Colonic mucosa (tissue), 4 donors: ENCODE measurements around the gene ASPDH. TPM values are rescaled to one million over a fixed set of nuclear protein-coding genes. Genes with fewer than 3 reads are reported as not detected.

Source experiments
- DNase-seq: peaks from one replicate; pipeline ENCODE4 v3.0.0-alpha.2; 2020
- H3K27ac ChIP-seq: fragments of 200-600 bp; one replicate; pipeline ENCODE4 v1.8.0; 2021
- H3K27me3 ChIP-seq: fragments of 200-600 bp; one replicate; pipeline ENCODE4 v1.8.0; 2021
- H3K36me3 ChIP-seq: fragments of 200-600 bp; one replicate; pipeline ENCODE4 v1.8.0; 2021
- H3K4me1 ChIP-seq: fragments of 200-600 bp; one replicate; pipeline ENCODE4 v1.8.0; 2021; ENCODE audit warnings: mild to moderate bottlenecking
- H3K4me3 ChIP-seq: fragments of 200-600 bp; one replicate; pipeline ENCODE4 v1.8.0; 2021
- H3K9ac ChIP-seq, 2 donors: one replicate each; pipeline ENCODE4 v1.7.0; 2013; ENCODE audit warnings: control low read depth in 2 of 2, low read depth in 2 of 2, low read length in 2 of 2
- H3K9me3 ChIP-seq: fragments of 200-600 bp; one replicate; pipeline ENCODE4 v1.8.0; 2021
- intact Hi-C: fragments of 100-400 bp; cut with DNase I; formaldehyde crosslinking; loops from one replicate; pipeline ENCODE4 v1.14.1; 2022
- total RNA-seq, 2 donors: library from RNA; stranded (reverse); fragmentation: NEBNext Ultra II Directional in 1 of 2; extraction: Animal tissue kit (Norgen Biotek cat#: 25700) in 1 of 2; gene quantifications; one replicate each; pipeline ENCODE4 v1.2.1, GENCODE V29; 2021
- TF ChIP-seq, protein P1 (sequence below): fragments of 200-600 bp; IDR thresholded peaks from one replicate; pipeline ENCODE4 v1.8.0; 2022; ENCODE audit warnings: antibody characterized with exemption, mild to moderate bottlenecking
- donor health status: healthy.
- donor health status: DM: no; HTN: no; CAD: no.
- donor health status: DM: no; HTN: no; CAD: no.

The ASPDH gene
- total RNA-seq, 2 donors from 2014 or later = not detected

DNA sequence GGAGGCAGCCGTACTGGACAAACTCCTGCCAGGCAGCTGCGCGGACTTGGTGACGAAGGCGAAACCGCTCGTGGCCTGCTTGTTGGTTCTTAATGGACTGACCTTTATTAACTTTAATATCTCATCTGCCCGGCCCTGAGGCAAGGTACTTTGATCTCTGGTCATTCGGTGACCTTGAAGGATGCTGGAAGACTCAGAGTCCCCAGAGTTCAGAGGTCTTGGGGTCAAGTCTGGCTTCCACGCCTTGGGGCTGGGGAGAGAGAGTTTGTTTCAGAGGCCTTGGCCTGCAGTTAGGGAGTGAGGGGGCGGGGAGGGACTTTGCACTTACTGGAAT lies 47.0 kb downstream of the ASPDH start:
- no peaks in the 10 kb centered on the region for H3K4me1 ChIP-seq
- H3K27me3 ChIP-seq = no peaks in the 10 kb centered on the region
- H3K9me3 ChIP-seq = no peaks in the 10 kb centered on the region
- H3K4me3 ChIP-seq = no peak overlapping the region
- no peak overlapping the region for H3K9ac ChIP-seq
- DNase-seq = no peak
- H3K36me3 ChIP-seq = no peaks in the 10 kb centered on the region
- H3K27ac ChIP-seq = no peak overlapping the region
- TF ChIP-seq, protein P1, sequence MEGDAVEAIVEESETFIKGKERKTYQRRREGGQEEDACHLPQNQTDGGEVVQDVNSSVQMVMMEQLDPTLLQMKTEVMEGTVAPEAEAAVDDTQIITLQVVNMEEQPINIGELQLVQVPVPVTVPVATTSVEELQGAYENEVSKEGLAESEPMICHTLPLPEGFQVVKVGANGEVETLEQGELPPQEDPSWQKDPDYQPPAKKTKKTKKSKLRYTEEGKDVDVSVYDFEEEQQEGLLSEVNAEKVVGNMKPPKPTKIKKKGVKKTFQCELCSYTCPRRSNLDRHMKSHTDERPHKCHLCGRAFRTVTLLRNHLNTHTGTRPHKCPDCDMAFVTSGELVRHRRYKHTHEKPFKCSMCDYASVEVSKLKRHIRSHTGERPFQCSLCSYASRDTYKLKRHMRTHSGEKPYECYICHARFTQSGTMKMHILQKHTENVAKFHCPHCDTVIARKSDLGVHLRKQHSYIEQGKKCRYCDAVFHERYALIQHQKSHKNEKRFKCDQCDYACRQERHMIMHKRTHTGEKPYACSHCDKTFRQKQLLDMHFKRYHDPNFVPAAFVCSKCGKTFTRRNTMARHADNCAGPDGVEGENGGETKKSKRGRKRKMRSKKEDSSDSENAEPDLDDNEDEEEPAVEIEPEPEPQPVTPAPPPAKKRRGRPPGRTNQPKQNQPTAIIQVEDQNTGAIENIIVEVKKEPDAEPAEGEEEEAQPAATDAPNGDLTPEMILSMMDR = no peak
- intact Hi-C loops = no loop called here

DNA sequence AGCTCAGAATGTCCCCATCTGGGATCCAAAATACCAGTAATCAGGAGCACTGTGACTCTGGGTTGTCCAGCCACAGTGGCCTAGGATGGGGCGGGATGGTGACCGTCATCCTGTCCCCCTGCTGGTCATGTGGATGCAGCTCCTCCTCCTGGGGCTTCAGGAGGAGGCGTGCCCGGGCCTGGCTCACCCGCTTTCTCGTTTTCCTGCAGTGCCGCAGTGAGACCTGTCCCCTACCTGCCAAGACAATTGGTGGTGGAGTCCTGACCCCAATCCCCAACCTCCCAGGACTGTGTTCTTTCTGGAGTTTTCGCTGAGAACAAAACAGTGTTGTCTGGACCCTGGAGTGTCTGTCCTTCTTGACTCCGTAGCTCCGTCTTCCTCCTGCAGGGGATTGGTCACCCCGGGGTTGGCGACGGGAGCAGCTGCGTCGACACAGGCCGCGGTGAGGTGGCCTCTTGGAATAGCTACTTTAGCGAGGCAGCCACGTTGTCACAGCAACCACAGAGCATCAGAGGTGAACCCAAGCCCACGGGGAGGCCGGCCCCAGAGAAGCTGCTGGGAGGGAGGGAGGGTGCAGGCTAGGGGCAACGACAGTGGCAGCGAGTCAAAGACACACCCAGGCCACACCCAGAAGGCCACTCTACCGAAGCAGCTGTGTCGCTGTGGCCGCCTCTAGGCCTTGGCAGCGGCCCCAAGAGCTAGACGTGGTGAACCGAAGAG lies 47.6 kb downstream of the ASPDH start:
- Histone ChIP-seq H3K4me1 (no peaks in the 10 kb centered on the region), H3K36me3 (no peaks in the 10 kb centered on the region), H3K9me3 (no peaks in the 10 kb centered on the region), H3K27me3 (no peaks in the 10 kb centered on the region), H3K4me3 (no peak overlapping the region), H3K9ac (no peak overlapping the region), H3K27ac (no peak overlapping the region)
- TF ChIP-seq, protein P1 = no peak
- DNase-seq = peak; percentile 72
- intact Hi-C loops = no loop called here

DNA sequence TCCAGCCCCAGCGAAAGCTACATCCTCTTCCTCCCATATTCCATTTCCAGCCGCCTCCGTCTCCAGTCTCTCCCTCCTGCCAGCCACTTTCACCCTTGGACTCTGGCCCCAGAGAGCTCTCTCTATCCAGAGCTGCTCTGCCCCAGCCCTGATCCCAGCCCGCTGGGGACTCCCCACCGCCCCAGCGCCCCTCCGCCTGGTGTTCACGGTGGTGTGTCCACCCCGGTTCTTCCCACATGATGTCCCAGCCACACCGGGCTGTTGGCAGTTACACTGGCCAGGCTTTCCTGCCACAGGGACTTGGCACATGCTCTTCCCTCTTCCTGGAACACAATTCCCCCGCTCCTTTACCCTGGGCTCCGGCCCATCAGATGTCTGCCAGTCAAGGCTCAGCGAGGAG lies 48.7 kb downstream of the ASPDH start:
- TF ChIP-seq, protein P1 = no peak
- no peak for DNase-seq
- Histone ChIP-seq H3K27me3 (no peaks in the 10 kb centered on the region), H3K4me3 (no peak overlapping the region), H3K4me1 (no peaks in the 10 kb centered on the region), H3K36me3 (no peaks in the 10 kb centered on the region), H3K9ac (no peak overlapping the region), H3K27ac (no peak overlapping the region), H3K9me3 (no peaks in the 10 kb centered on the region)
- intact Hi-C loops = no loop called here

DNA sequence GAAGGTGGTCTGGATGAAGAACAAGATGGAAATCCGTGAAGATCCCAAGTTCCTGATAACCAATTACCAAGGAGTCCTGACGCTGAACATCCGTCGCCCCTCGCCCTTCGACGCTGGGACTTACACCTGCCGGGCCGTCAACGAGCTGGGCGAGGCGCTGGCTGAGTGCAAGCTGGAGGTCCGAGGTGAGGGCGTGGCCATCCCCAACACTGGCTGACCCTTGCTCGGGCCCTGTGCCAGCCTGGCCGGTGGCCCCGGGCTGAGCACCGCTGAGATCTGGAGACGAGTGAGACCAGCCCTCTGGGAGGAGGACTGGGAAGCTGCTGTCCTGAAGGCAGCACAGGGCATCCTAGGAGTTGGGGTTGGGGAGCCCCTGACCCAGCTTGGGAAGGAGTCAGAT lies 49.4 kb downstream of the ASPDH start:
- Histone ChIP-seq H3K27ac (no peak overlapping the region), H3K4me1 (no peaks in the 10 kb centered on the region), H3K9ac (no peak overlapping the region), H3K9me3 (no peaks in the 10 kb centered on the region), H3K36me3 (no peaks in the 10 kb centered on the region), H3K27me3 (no peaks in the 10 kb centered on the region), H3K4me3 (no peak overlapping the region)
- intact Hi-C loops = no loop called here
- DNase-seq = no peak
- TF ChIP-seq, protein P1 = no peak

DNA sequence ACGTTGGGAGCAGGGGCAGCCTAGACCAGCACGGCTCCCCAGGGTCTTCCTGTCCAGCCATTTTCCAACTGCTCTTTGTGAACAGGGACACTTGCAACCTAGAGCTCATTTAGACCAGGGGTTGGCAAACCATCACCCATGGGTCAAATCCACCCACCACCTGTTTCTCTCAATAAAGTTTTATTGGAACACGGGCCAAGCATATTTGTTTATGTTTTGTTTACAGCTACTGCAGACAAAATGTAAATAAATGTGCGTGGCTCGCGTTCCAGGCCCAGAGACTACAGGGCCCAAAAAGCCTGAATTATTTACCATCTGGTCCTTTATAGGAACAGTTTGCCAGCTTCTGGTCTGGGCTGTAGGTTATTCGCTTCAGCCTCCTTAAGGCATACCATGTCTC lies 50.7 kb downstream of the ASPDH start:
- Histone ChIP-seq H3K36me3 (no peaks in the 10 kb centered on the region), H3K9me3 (no peaks in the 10 kb centered on the region), H3K4me1 (no peaks in the 10 kb centered on the region), H3K27ac (no peak overlapping the region), H3K27me3 (no peaks in the 10 kb centered on the region), H3K4me3 (no peak overlapping the region), H3K9ac (no peak overlapping the region)
- DNase-seq = no peak
- TF ChIP-seq, protein P1 = no peak
- intact Hi-C loops = no loop called here

Other genes starting within 250 kb of the ASPDH start
- gene KCNC3, start 184.5 kb downstream of the ASPDH start, total RNA-seq = 1 to 10 TPM in 1 of 2 donors, under 1 TPM in 1; 0.61 to 1.0 TPM
- gene NAPSA, start 148.3 kb downstream of the ASPDH start, total RNA-seq = 1 to 10 TPM; 1.9 to 6.1 TPM
- gene NR1H2, start 137.5 kb downstream of the ASPDH start, total RNA-seq = 10 to 100 TPM; 57.9 to 60.0 TPM
- 10 to 100 TPM; 26.2 to 76.3 TPM for gene POLD1, start 129.6 kb downstream of the ASPDH start, total RNA-seq
- 10 to 100 TPM; 32.5 to 46.0 TPM for gene SPIB, start 95.0 kb downstream of the ASPDH start, total RNA-seq
- not detected for gene MYBPC2, start 81.0 kb downstream of the ASPDH start, total RNA-seq
- 100 to 1,000 TPM; 112 to 163 TPM for gene EMC10, start 37.4 kb downstream of the ASPDH start, total RNA-seq
- gene GARIN5A, start 37.1 kb downstream of the ASPDH start, total RNA-seq = 1 to 10 TPM; 2.1 to 4.4 TPM
- 10 to 100 TPM; 27.0 to 45.0 TPM for gene JOSD2, start 2.7 kb downstream of the ASPDH start, total RNA-seq
- 1 to 10 TPM; 1.1 TPM for gene LRRC4B, start 54.5 kb upstream of the ASPDH start, total RNA-seq
- under 1 TPM in 1 of 2 donors, not detected in 1; 0.13 TPM for gene SYT3, start 126.0 kb upstream of the ASPDH start, total RNA-seq
- not detected for gene C19orf81, start 135.5 kb upstream of the ASPDH start, total RNA-seq
- gene SHANK1, start 205.9 kb upstream of the ASPDH start, total RNA-seq = under 1 TPM; 0.22 to 0.29 TPM
- 1 to 10 TPM; 4.5 to 5.1 TPM for gene CLEC11A, start 209.5 kb upstream of the ASPDH start, total RNA-seq